Measurements from ENCODE around the gene NFIC. TPM values are rescaled to one million over a fixed set of nuclear protein-coding genes. Genes with fewer than 3 reads are reported as not detected.

Gene NFIC
- total RNA-seq, 1 experiment from 2014 or later, result 0.82 TPM

- Histone ChIP-seq H3K79me2 (ENCODE audit: low read length) (peaks cover 97% of the 10 kb centered on the region), H3K9me3 (ENCODE audit: low read length) (no peaks in the 10 kb centered on the region), H3K4me2 (ENCODE audit: low read depth, low read length, poor library complexity, severe bottlenecking) (no peak overlapping the region), H3K4me1 (ENCODE audit: low read length) (peaks cover 23% of the 10 kb centered on the region), H3K4me3 (ENCODE audit: low read length) (no peak overlapping the region), H4K20me1 (ENCODE audit: insufficient read depth, low read depth, low read length) (peaks cover 30% of the 10 kb centered on the region; the same call in 1 of the 2 replicates), H3K36me3 (ENCODE audit: insufficient read depth, low read length) (no peaks in the 10 kb centered on the region), H3K9ac (ENCODE audit: low read length) (no peak overlapping the region), H3K9me2 (replicated peaks; ENCODE audit: insufficient read depth, low read length) (no peaks in the 10 kb centered on the region), H3K27me3 (ENCODE audit: low read length) (no peaks in the 10 kb centered on the region), H2AFZ (ENCODE audit: low read length) (no peak overlapping the region), H3K27ac (ENCODE audit: low read length) (no peak overlapping the region)
- DNase-seq, result no peak
Measured at GRCh38 chr19:3512562-3513228, 146.3 kb downstream of the NFIC start.

GRCh38 chr19:3513229-3514140, 147.1 kb downstream of the NFIC start:
- Histone ChIP-seq H3K36me3 (ENCODE audit: insufficient read depth, low read length) (no peaks in the 10 kb centered on the region), H3K4me1 (ENCODE audit: low read length) (peaks cover 27% of the 10 kb centered on the region), H3K4me2 (ENCODE audit: low read depth, low read length, poor library complexity, severe bottlenecking) (no peak overlapping the region), H4K20me1 (ENCODE audit: insufficient read depth, low read depth, low read length) (peaks cover 27% of the 10 kb centered on the region; the same call in 1 of the 2 replicates), H3K9me2 (replicated peaks; ENCODE audit: insufficient read depth, low read length) (no peaks in the 10 kb centered on the region), H3K79me2 (ENCODE audit: low read length) (peaks cover 97% of the 10 kb centered on the region), H3K27ac (ENCODE audit: low read length) (no peak overlapping the region), H3K9ac (ENCODE audit: low read length) (no peak overlapping the region), H2AFZ (ENCODE audit: low read length) (no peak overlapping the region), H3K4me3 (ENCODE audit: low read length) (no peak overlapping the region), H3K27me3 (ENCODE audit: low read length) (no peaks in the 10 kb centered on the region), H3K9me3 (ENCODE audit: low read length) (no peaks in the 10 kb centered on the region)
- no peak for DNase-seq

- Histone ChIP-seq H3K9me2 (replicated peaks; ENCODE audit: insufficient read depth, low read length) (no peaks in the 10 kb centered on the region), H3K9ac (ENCODE audit: low read length) (no peak overlapping the region), H3K36me3 (ENCODE audit: insufficient read depth, low read length) (no peaks in the 10 kb centered on the region), H3K9me3 (ENCODE audit: low read length) (no peaks in the 10 kb centered on the region), H3K4me1 (ENCODE audit: low read length) (peaks cover 36% of the 10 kb centered on the region), H2AFZ (ENCODE audit: low read length) (no peak overlapping the region), H3K27me3 (ENCODE audit: low read length) (no peaks in the 10 kb centered on the region), H3K79me2 (ENCODE audit: low read length) (peaks cover 97% of the 10 kb centered on the region), H3K4me3 (ENCODE audit: low read length) (no peak overlapping the region), H4K20me1 (ENCODE audit: insufficient read depth, low read depth, low read length) (peaks cover 26% of the 10 kb centered on the region), H3K4me2 (ENCODE audit: low read depth, low read length, poor library complexity, severe bottlenecking) (no peak overlapping the region), H3K27ac (ENCODE audit: low read length) (no peak overlapping the region)
- DNase-seq, result no peak
Measured at GRCh38 chr19:3514930-3515329, 148.5 kb downstream of the NFIC start.

GRCh38 chr19:3515891-3516422, 149.6 kb downstream of the NFIC start:
- peak overlapping the region; percentile 20 for H3K4me2 ChIP-seq (ENCODE audit: low read depth, low read length, poor library complexity, severe bottlenecking)
- no peaks in the 10 kb centered on the region for H3K9me3 ChIP-seq (ENCODE audit: low read length)
- H3K9me2 ChIP-seq (replicated peaks; ENCODE audit: insufficient read depth, low read length), result no peaks in the 10 kb centered on the region
- H3K79me2 ChIP-seq (ENCODE audit: low read length), result peaks cover 97% of the 10 kb centered on the region
- H3K4me3 ChIP-seq (ENCODE audit: low read length), result 0 out of 2 replicates have a peak overlapping the region, but pooled peaks have one; percentile 15
- H3K36me3 ChIP-seq (ENCODE audit: insufficient read depth, low read length), result no peaks in the 10 kb centered on the region
- no peaks in the 10 kb centered on the region for H3K27me3 ChIP-seq (ENCODE audit: low read length)
- peaks cover 36% of the 10 kb centered on the region for H3K4me1 ChIP-seq (ENCODE audit: low read length)
- H3K9ac ChIP-seq (ENCODE audit: low read length), result no peak overlapping the region
- peak overlapping the region; percentile 54 for H3K27ac ChIP-seq (ENCODE audit: low read length)
- no peak overlapping the region for H2AFZ ChIP-seq (ENCODE audit: low read length)
- no peak for DNase-seq
- H4K20me1 ChIP-seq (ENCODE audit: insufficient read depth, low read depth, low read length), result peaks cover 25% of the 10 kb centered on the region

GRCh38 chr19:3516675-3517207, 150.4 kb downstream of the NFIC start:
- peak; percentile 86 for DNase-seq
- Histone ChIP-seq H3K4me1 (ENCODE audit: low read length) (peaks cover 36% of the 10 kb centered on the region), H3K4me2 (ENCODE audit: low read depth, low read length, poor library complexity, severe bottlenecking) (peak overlapping the region; percentile 20), H2AFZ (ENCODE audit: low read length) (no peak overlapping the region), H4K20me1 (ENCODE audit: insufficient read depth, low read depth, low read length) (peaks cover 23% of the 10 kb centered on the region), H3K9me2 (replicated peaks; ENCODE audit: insufficient read depth, low read length) (no peaks in the 10 kb centered on the region), H3K27ac (ENCODE audit: low read length) (peak overlapping the region; percentile 54), H3K79me2 (ENCODE audit: low read length) (peaks cover 93% of the 10 kb centered on the region), H3K27me3 (ENCODE audit: low read length) (no peaks in the 10 kb centered on the region), H3K9ac (ENCODE audit: low read length) (no peak overlapping the region), H3K36me3 (ENCODE audit: insufficient read depth, low read length) (no peaks in the 10 kb centered on the region), H3K9me3 (ENCODE audit: low read length) (no peaks in the 10 kb centered on the region), H3K4me3 (ENCODE audit: low read length) (0 out of 2 replicates have a peak overlapping the region, but pooled peaks have one; percentile 15)

- peaks cover 18% of the 10 kb centered on the region for H4K20me1 ChIP-seq (ENCODE audit: insufficient read depth, low read depth, low read length)
Measured at GRCh38 chr19:3517638-3518037, 151.3 kb downstream of the NFIC start.

GRCh38 chr19:3518255-3518654, 151.9 kb downstream of the NFIC start:
- peaks cover 83% of the 10 kb centered on the region for H3K79me2 ChIP-seq (ENCODE audit: low read length)
- no peak overlapping the region for H2AFZ ChIP-seq (ENCODE audit: low read length)
- no peak overlapping the region for H3K27ac ChIP-seq (ENCODE audit: low read length)
- no peak for DNase-seq
- no peaks in the 10 kb centered on the region for H3K36me3 ChIP-seq (ENCODE audit: insufficient read depth, low read length)
- H3K4me2 ChIP-seq (ENCODE audit: low read depth, low read length, poor library complexity, severe bottlenecking), result no peak overlapping the region
- H4K20me1 ChIP-seq (ENCODE audit: insufficient read depth, low read depth, low read length), result peaks cover 18% of the 10 kb centered on the region
- H3K9me3 ChIP-seq (ENCODE audit: low read length), result no peaks in the 10 kb centered on the region
- H3K9ac ChIP-seq (ENCODE audit: low read length), result no peak overlapping the region
- H3K4me1 ChIP-seq (ENCODE audit: low read length), result peaks cover 36% of the 10 kb centered on the region
- no peaks in the 10 kb centered on the region for H3K9me2 ChIP-seq (replicated peaks; ENCODE audit: insufficient read depth, low read length)
- no peaks in the 10 kb centered on the region for H3K27me3 ChIP-seq (ENCODE audit: low read length)
- H3K4me3 ChIP-seq (ENCODE audit: low read length), result no peak overlapping the region

More at GRCh38 chr19:3517638-3518037, 151.3 kb downstream of the NFIC start:
- Histone ChIP-seq H3K9me3 (ENCODE audit: low read length) (no peaks in the 10 kb centered on the region), H3K4me2 (ENCODE audit: low read depth, low read length, poor library complexity, severe bottlenecking) (no peak overlapping the region), H3K4me3 (ENCODE audit: low read length) (no peak overlapping the region), H3K27me3 (ENCODE audit: low read length) (no peaks in the 10 kb centered on the region), H3K9me2 (replicated peaks; ENCODE audit: insufficient read depth, low read length) (no peaks in the 10 kb centered on the region), H3K9ac (ENCODE audit: low read length) (no peak overlapping the region), H3K36me3 (ENCODE audit: insufficient read depth, low read length) (no peaks in the 10 kb centered on the region), H3K79me2 (ENCODE audit: low read length) (peaks cover 89% of the 10 kb centered on the region), H3K27ac (ENCODE audit: low read length) (no peak overlapping the region), H2AFZ (ENCODE audit: low read length) (no peak overlapping the region), H3K4me1 (ENCODE audit: low read length) (peaks cover 36% of the 10 kb centered on the region)
- no peak for DNase-seq

- peaks cover 18% of the 10 kb centered on the region for H4K20me1 ChIP-seq (ENCODE audit: insufficient read depth, low read depth, low read length)
- H3K4me3 ChIP-seq (ENCODE audit: low read length), result no peak overlapping the region
- no peak overlapping the region for H3K9ac ChIP-seq (ENCODE audit: low read length)
- H3K36me3 ChIP-seq (ENCODE audit: insufficient read depth, low read length), result no peaks in the 10 kb centered on the region
- peaks cover 79% of the 10 kb centered on the region for H3K79me2 ChIP-seq (ENCODE audit: low read length)
- no peak overlapping the region for H3K27ac ChIP-seq (ENCODE audit: low read length)
- H3K9me2 ChIP-seq (replicated peaks; ENCODE audit: insufficient read depth, low read length), result no peaks in the 10 kb centered on the region
- H3K4me1 ChIP-seq (ENCODE audit: low read length), result peaks cover 36% of the 10 kb centered on the region
- H3K9me3 ChIP-seq (ENCODE audit: low read length), result no peaks in the 10 kb centered on the region
- H3K27me3 ChIP-seq (ENCODE audit: low read length), result no peaks in the 10 kb centered on the region
- no peak for DNase-seq
- H3K4me2 ChIP-seq (ENCODE audit: low read depth, low read length, poor library complexity, severe bottlenecking), result no peak overlapping the region
- H2AFZ ChIP-seq (ENCODE audit: low read length), result no peak overlapping the region
Measured at GRCh38 chr19:3518659-3519058, 152.3 kb downstream of the NFIC start.
